ENCODE data around the gene KRTAP3-1. TPM values are rescaled to one million over a fixed set of nuclear protein-coding genes. Genes with fewer than 3 reads are reported as not detected.

Gene KRTAP3-1
- total RNA-seq (ENCODE audit: low replicate concordance), result not detected in 2 replicates

GRCh38 chr17:41008811-41009210, at the start of gene KRTAP3-1:
Gene KRTAP3-1 (minus strand): TSS chr17:41009128. CDS start chr17:41009074, 54 bp downstream.

GRCh38 chr17:41055130-41055529, 46.2 kb upstream of the KRTAP3-1 start, which contains the start of gene KRTAP2-2:
Gene KRTAP2-2 (minus strand): TSS chr17:41055230. CDS start chr17:41055211, 19 bp downstream.

GRCh38 chr17:41046735-41047465, 38.0 kb upstream of the KRTAP3-1 start, which contains the start of gene KRTAP2-1:
Gene KRTAP2-1 (minus strand): TSS chr17:41047316. CDS start chr17:41047267, 49 bp downstream.

GRCh38 chr17:41040783-41041571, 32.0 kb upstream of the KRTAP3-1 start, which contains the start of gene KRTAP1-1:
Gene KRTAP1-1 (minus strand): TSS chr17:41041450. CDS start chr17:41041397, 53 bp downstream.

GRCh38 chr17:41034346-41034935, 25.5 kb upstream of the KRTAP3-1 start, which contains the start of gene KRTAP1-3:
Gene KRTAP1-3 (minus strand): TSS chr17:41034874. CDS start chr17:41034821, 53 bp downstream.

GRCh38 chr17:41029633-41030245, 20.8 kb upstream of the KRTAP3-1 start, which contains the start of gene KRTAP1-4:
Gene KRTAP1-4 (minus strand): TSS chr17:41030195. CDS start chr17:41030078, 117 bp downstream.

GRCh38 chr17:41026715-41027471, 18.0 kb upstream of the KRTAP3-1 start, which contains the start of gene KRTAP1-5:
Gene KRTAP1-5 (minus strand): TSS chr17:41027208. CDS start chr17:41027155, 53 bp downstream.

GRCh38 chr17:40999563-40999962, 9.4 kb downstream of the KRTAP3-1 start, which contains the start of gene KRTAP3-2:
Gene KRTAP3-2 (minus strand): TSS chr17:40999906. CDS start chr17:40999853, 53 bp downstream.

GRCh38 chr17:40993839-40994238, 15.1 kb downstream of the KRTAP3-1 start, which contains the start of gene KRTAP3-3:
Gene KRTAP3-3 (minus strand): TSS chr17:40994164. CDS start chr17:40994097, 67 bp downstream.

GRCh38 chr17:40984226-40984625, 24.7 kb downstream of the KRTAP3-1 start, which contains the start of gene KRT40:
Gene KRT40 (minus strand): TSS chr17:40984326. CDS start chr17:40984273, 53 bp downstream.

GRCh38 chr17:40966848-40967247, 42.1 kb downstream of the KRTAP3-1 start, which contains the start of gene KRT39:
Gene KRT39 (minus strand): TSS chr17:40966948. CDS start chr17:40966856, 92 bp downstream.

Other genes starting within 250 kb of the KRTAP3-1 start
- not detected in 2 replicates for gene KRT26, start 236.9 kb downstream of the KRTAP3-1 start, total RNA-seq (ENCODE audit: low replicate concordance)
- gene KRT27, start 226.6 kb downstream of the KRTAP3-1 start, total RNA-seq (ENCODE audit: low replicate concordance), result not detected in 2 replicates
- not detected in 2 replicates for gene KRT28, start 209.2 kb downstream of the KRTAP3-1 start, total RNA-seq (ENCODE audit: low replicate concordance)
- 1.6 and 4.7 TPM in 2 replicates for gene KRT10, start 186.5 kb downstream of the KRTAP3-1 start, total RNA-seq (ENCODE audit: low replicate concordance)
- gene KRT12, start 141.9 kb downstream of the KRTAP3-1 start, total RNA-seq (ENCODE audit: low replicate concordance), result under 0.01 TPM in 1 of 2 replicates, not detected in the other
- not detected in 2 replicates for gene KRT20, start 123.9 kb downstream of the KRTAP3-1 start, total RNA-seq (ENCODE audit: low replicate concordance)
- gene KRT23, start 71.5 kb downstream of the KRTAP3-1 start, total RNA-seq (ENCODE audit: low replicate concordance), result not detected in 2 replicates
- gene KRT39, start 42.2 kb downstream of the KRTAP3-1 start, total RNA-seq (ENCODE audit: low replicate concordance), result 0.12 TPM in 1 of 2 replicates, not detected in the other
- not detected in 2 replicates for gene KRT40, start 24.8 kb downstream of the KRTAP3-1 start, total RNA-seq (ENCODE audit: low replicate concordance)
- not detected in 2 replicates for gene KRTAP3-3, start 15.0 kb downstream of the KRTAP3-1 start, total RNA-seq (ENCODE audit: low replicate concordance)
- not detected in 2 replicates for gene KRTAP3-2, start 9.2 kb downstream of the KRTAP3-1 start, total RNA-seq (ENCODE audit: low replicate concordance)
- gene KRTAP1-5, start 18.1 kb upstream of the KRTAP3-1 start, total RNA-seq (ENCODE audit: low replicate concordance), result not detected in 2 replicates
- not detected in 2 replicates for gene KRTAP1-4, start 21.1 kb upstream of the KRTAP3-1 start, total RNA-seq (ENCODE audit: low replicate concordance)
- not detected in 2 replicates for gene KRTAP1-3, start 25.7 kb upstream of the KRTAP3-1 start, total RNA-seq (ENCODE audit: low replicate concordance)
- gene KRTAP1-1, start 32.3 kb upstream of the KRTAP3-1 start, total RNA-seq (ENCODE audit: low replicate concordance), result not detected in 2 replicates
- not detected in 2 replicates for gene KRTAP2-1, start 38.2 kb upstream of the KRTAP3-1 start, total RNA-seq (ENCODE audit: low replicate concordance)
- gene KRTAP2-2, start 46.1 kb upstream of the KRTAP3-1 start, total RNA-seq (ENCODE audit: low replicate concordance), result not detected in 2 replicates
- gene KRTAP2-3, start 51.0 kb upstream of the KRTAP3-1 start, total RNA-seq (ENCODE audit: low replicate concordance), result not detected in 2 replicates
- not detected in 2 replicates for gene KRTAP2-4, start 56.8 kb upstream of the KRTAP3-1 start, total RNA-seq (ENCODE audit: low replicate concordance)
- not detected in 2 replicates for gene KRTAP4-7, start 75.0 kb upstream of the KRTAP3-1 start, total RNA-seq (ENCODE audit: low replicate concordance)
- gene KRTAP4-8, start 89.0 kb upstream of the KRTAP3-1 start, total RNA-seq (ENCODE audit: low replicate concordance), result not detected in 2 replicates
- gene KRTAP4-16, start 93.1 kb upstream of the KRTAP3-1 start, total RNA-seq (ENCODE audit: low replicate concordance), result not detected in 2 replicates
- gene KRTAP4-9, start 96.3 kb upstream of the KRTAP3-1 start, total RNA-seq (ENCODE audit: low replicate concordance), result not detected in 2 replicates
- gene KRTAP4-11, start 109.2 kb upstream of the KRTAP3-1 start, total RNA-seq (ENCODE audit: low replicate concordance), result not detected in 2 replicates
- gene KRTAP4-12, start 115.1 kb upstream of the KRTAP3-1 start, total RNA-seq (ENCODE audit: low replicate concordance), result not detected in 2 replicates
- gene KRTAP4-6, start 131.4 kb upstream of the KRTAP3-1 start, total RNA-seq (ENCODE audit: low replicate concordance), result not detected in 2 replicates
- gene KRTAP4-5, start 140.7 kb upstream of the KRTAP3-1 start, total RNA-seq (ENCODE audit: low replicate concordance), result not detected in 2 replicates
- gene KRTAP4-4, start 151.6 kb upstream of the KRTAP3-1 start, total RNA-seq (ENCODE audit: low replicate concordance), result not detected in 2 replicates
- not detected in 2 replicates for gene KRTAP4-3, start 159.1 kb upstream of the KRTAP3-1 start, total RNA-seq (ENCODE audit: low replicate concordance)
- gene KRTAP4-2, start 169.1 kb upstream of the KRTAP3-1 start, total RNA-seq (ENCODE audit: low replicate concordance), result not detected in 2 replicates
- not detected in 2 replicates for gene KRTAP4-1, start 175.8 kb upstream of the KRTAP3-1 start, total RNA-seq (ENCODE audit: low replicate concordance)
- gene KRTAP9-1, start 180.8 kb upstream of the KRTAP3-1 start, total RNA-seq (ENCODE audit: low replicate concordance), result not detected in 2 replicates
- gene KRTAP9-2, start 217.5 kb upstream of the KRTAP3-1 start, total RNA-seq (ENCODE audit: low replicate concordance), result not detected in 2 replicates
- not detected in 2 replicates for gene KRTAP9-3, start 223.3 kb upstream of the KRTAP3-1 start, total RNA-seq (ENCODE audit: low replicate concordance)
- not detected in 2 replicates for gene KRTAP9-8, start 228.9 kb upstream of the KRTAP3-1 start, total RNA-seq (ENCODE audit: low replicate concordance)
- gene KRTAP9-4, start 240.6 kb upstream of the KRTAP3-1 start, total RNA-seq (ENCODE audit: low replicate concordance), result not detected in 2 replicates
- gene KRTAP9-9, start 246.3 kb upstream of the KRTAP3-1 start, total RNA-seq (ENCODE audit: low replicate concordance), result not detected in 2 replicates